T1000 (cell line): ENCODE results near the gene GCK.

Experiments
- DNase-seq: peaks from one replicate; lab custom pipeline; 2025; ENCODE audit warnings: mixed read lengths; lab: John Stamatoyannopoulos, UW

The GCK gene

DNA sequence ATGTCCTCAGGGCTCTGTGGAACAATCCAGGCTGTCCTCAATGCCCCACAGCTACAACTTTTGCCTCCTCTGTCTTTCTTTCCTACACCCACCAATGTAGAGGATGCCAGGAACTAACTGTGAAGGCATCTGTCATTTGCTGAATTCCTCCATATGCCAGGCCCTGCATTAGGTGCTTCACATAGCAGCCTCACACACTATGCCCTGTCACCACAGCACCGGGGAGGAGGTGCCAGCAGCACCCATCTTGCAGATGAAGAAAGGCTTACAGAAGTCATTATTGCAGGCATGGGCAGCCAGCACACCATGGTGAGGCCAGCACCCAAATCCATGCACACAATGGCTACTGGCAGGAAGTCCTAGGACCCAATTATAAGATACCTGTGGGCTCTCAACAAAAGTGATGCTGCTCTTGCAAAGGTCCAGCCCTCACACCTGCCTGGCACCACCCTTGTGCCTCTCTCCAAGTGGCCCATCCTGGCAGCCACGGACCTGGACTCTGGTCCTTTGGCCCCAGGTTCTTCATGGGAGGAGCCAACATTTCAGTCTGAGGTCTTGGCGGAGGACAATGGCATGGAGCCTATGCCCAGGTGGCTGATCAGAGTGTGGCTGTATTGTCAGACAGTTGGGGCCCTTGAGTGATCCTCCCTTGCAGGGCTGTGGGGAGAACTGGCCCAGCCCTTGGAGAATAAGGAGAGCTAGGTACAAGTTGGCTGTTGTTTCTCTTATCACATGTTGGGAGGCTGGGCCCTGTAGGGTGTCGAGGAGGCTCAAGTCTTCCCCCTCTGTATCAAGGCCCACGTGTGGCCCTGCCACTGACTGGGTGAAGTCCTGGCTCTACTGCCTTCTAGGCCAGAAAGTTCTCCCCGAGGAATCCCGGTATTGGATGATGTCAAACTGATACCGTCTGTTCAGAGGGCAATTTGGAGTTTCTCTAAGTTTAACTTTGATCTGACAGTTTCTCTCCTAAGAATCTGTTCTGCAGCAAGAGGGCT, 33.8 kb downstream of the GCK start:
- DNase-seq = no peak

DNA sequence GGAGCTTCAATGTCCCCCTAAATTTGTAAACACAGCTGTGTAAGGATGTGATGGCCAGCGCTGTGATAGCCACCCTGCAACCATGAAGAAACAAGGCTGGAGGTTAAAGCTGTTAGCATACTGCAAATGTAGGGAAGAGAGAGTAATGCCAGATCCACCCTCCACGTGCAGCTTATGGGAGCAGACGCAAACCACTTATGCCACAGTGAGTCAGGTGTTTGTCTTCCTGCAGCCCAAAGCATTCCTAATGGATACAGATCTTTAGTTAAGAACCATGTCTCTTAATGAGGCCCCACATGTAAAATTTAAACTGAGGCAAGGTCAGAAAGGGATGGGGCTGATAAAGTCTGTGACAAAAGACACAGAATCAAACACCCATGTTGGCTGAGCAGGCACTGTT, 34.5 kb downstream of the GCK start:
- DNase-seq = no peak

DNA sequence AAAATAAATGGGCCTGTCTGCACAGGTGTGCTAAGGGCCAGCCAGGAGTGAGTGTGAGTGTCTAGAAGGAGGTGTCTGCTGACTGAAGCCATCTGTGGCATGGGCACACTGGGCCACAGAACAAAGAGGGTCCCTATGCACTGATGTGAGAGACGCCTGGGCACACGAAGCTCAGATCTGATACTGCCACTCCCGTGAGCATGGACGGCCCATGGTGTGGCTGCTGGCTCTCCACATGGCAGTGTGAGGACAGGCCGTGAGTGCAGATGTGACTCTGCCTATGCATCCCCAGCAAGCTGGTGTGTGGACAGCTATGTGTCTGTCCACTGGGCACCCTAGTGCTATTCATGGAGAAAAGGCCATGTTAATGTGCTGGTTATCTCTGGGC, 35.3 kb downstream of the GCK start:
- no peak for DNase-seq

DNA sequence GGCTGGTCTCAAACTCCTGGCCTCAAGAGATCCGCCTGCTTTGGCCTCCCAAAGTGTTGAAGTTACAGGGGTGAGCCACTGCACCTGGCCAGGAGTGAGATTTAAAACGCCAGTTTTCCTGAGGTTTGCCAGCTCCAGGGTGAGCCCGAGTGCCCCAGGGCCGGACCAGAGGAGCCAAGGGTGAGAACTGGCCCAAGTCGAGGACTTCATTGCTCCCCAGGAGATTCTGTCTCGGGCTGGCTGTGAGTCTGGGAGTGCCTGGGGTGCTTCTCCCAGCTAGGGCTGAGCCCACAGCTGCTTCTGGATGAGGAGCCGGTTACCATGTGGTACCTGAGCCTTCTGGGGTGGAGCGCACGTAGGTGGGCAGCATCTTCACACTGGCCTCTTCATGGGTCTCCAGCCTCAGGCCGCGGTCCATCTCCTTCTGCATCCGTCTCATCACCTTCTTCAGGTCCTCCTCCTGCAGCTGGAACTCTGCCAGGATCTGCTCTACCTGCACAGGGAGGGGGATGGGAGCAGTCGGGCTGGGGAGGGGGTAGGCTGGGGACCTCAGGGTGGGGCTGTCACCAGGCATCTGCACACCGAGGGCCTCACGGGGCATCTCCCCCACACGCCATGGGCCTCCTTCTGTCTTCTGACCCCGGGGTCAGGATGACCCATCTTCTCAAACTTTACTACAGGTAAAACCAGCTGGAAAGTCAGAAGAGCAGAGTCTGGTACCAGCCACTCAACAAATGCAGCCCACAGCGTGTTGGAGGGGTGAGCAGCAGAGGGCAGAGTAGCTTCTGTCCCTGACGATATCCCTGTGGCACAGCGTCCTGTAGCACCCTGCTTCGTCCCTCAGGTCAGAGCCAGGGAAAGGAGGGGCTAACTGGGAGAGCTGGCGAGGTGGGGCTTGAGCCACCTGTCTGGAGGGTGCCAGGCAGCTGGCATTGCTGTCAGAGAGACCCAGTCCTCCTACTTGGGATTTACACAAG, 36.0 kb downstream of the GCK start:
- no peak for DNase-seq

DNA sequence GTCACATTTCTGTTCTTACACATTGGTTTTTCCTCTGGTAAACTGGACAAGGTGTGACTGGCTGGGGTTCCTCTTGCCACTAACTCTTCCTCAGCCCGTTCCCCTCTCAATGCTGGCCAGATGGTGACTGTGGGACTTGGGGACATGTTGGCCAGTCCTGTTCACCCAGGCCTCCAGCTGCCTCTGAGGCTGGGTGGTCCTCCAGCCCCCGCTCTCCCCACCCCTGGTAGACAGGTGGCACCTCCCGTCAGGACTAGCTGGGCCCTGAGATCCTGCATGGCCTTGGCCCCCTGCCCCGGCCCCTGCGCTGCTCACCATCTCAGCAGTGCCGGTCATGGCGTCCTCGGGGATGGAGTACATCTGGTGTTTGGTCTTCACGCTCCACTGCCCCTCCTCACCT, 37.3 kb downstream of the GCK start:
- no peak for DNase-seq

DNA sequence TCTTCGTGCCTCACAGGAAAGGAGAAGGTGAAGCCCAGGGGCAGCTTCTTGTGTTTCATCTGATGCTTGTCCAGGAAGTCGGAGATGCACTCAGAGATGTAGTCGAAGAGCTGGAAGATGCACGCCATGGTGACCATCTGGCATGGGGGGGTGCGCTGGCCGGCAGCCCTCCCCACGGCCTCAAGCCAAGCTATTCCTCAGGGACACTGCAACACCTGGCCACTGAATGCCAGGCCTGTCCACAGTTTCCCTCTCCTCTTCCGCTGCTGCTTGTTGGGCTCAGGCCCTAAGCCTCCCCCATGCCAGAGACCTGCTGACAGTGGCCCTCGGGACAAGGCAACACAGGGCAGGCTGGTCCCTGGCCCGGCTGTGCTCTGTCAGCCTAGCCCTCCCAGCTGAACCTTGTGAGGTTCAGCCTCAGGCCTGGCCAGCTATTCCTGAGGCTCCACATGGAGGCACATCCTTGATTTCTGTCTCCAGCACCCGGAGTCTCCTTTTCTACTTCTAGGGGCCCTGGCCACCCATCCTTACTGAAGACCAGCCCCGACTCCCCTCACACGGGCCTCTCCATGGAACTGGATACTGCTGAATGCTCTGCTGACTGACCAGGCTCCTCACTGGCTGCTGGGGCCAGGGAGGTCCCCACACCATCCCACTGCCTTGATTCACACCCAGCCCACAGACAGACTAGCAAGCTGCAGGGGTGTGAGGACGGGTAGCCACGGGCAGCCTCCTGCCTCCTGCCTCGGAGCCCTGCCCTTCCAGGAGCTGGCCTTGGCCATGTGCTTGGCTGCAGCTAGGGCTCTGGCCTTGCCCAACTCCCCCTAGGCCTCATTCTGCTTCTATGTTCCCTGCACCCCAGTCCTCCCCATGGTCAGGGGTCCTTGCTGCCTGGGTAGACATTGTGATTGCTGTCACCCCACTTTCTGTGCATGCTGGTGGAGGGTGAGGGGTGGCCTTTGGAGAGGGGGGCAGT, 38.0 kb downstream of the GCK start:
- no peak for DNase-seq

DNA sequence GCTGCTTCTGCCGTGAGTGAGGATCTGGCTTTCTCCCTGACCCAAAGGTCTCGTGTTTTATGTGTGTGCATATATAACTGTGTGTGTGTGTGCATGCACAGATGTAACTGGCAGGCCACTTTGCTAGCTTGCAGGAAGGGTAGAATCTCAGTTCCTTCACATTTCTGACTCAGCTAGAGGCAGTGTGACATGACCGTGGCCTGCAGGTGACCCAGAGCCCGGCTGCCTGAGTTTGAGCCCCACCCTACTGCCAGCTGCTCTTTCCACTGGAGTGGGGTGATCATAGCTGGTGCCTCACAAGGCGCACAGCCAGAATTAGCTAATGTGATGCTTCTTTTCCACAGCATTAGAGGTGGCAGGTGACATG, 38.8 kb downstream of the GCK start:
- no peak for DNase-seq

DNA sequence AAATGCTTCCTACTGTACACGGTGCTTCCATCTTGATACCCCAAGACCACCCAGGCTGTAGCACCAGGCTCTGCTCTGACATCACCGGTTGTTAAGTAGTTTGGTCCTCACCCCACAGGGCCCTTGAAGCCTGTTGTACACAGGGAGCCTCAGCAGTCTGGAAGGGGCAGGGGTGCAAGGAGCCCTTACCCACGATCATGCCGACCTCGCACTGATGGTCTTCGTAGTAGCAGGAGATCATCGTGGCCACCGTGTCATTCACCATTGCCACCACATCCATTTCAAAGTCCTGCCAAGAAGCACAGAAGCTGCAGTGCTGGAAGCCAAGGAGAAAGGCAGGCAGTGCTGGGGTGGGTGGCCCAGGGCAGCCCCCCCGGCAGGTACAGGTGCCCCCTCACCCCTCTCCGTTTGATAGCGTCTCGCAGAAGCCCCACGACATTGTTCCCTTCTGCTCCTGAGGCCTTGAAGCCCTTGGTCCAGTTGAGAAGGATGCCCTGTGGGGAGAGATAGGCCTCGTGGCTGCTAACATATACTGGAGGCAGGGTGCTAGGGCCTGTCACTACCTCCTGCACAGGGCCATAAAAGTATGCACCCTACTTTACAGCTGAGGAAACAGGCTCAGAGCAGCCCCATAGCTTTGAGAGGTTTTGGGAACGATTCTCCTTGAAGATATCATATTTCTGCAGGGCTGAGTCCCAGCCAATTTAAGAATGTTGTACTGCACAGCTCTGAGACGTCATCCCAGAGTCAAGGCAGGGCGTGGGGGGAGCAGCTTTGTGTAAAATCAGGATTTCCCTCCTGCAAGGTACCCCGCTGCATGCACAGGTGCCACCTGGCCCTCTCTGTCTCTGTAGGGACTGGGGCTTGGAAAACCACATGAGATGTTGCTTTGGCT, 39.4 kb downstream of the GCK start:
- no peak for DNase-seq

DNA sequence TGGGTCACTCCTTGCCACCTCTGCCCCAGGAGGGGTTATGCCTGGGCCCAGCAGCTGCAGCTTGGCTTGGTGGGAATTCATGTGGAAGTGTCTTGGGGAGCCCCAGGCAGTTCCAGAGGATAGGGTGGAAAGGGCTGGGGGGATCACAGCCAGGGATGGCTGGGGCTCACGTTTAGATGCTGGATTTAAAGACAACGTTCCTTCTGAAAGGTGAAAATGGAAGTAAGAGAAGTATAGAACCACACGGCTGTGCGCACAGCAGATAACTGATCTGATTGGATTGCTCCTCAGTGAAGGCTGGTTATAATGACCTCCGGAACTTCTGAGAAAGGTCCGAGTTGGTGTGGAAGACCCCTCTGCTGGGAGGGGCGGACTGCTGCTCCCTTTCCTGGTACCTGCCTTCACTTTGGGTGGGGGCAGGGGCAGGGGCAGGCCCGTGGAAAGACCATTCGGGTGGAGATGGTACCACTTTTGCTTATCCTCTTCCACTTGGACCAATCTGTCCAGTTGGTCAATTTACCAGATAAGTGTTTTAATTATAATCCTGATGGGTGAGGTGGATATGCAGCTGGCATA, 40.2 kb downstream of the GCK start:
- DNase-seq = no peak

DNA sequence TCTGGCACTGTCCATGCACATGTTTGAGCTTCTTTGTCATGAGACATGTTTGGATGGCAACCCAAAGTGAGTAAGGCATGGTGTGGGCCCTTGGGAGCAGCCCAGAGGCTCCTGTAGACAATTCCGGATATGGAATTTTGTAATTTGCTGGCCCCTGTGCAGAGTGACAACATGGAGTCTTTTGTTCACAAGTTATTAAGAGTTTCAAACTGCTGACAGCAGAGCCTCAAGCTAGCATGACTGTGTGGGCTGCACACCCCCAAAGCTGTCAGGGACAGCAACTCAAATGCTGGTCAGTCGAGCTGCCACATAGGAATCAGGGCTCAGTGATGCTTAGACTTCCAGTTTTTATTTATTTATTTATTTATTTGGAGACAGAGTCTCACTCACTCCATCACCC, 41.1 kb downstream of the GCK start:
- DNase-seq = no peak

DNA sequence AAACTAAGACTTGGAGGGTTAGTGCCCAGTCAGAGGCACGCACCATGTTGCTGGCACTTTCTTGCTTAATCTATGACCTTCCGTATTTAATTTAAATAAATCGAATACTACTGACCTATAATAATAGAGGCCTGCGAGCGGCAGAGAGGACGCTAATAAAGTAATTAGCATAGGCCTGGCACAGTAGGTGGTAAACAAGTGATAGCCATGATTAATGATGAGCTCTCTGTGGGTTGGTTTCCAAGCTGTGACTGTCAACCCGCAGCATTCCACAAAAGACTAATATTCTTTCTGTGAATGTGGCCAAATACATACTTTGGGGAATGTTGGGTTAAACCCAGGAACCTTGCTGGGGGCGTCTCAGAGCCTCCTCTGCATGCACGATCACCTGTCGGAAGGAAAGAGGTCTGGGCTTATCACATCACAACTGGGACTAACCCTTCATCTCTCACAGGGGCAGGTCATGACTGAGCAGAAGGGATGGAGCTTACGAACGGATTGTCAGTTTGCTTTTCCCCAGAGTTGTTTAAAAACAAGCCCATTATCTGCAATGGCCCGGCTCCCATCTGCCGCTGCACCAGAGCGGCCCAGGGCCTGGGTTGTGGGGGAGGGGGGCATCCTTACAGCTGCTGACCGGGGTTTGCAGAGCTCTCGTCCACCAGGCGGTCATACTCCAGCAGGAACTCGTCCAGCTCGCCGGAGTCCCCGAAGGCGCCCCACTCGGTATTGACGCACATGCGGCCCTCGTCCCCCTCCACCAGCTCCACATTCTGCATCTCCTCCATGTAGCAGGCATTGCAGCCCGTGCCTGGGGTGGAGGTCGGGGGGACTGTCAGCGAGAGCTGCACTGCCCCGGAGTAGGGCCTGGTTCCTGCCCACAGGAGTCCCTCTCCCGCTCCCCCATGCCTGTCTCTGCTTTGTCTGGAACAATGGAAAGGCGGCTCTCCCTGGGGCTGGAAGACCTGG, 41.9 kb downstream of the GCK start:
- no peak for DNase-seq

DNA sequence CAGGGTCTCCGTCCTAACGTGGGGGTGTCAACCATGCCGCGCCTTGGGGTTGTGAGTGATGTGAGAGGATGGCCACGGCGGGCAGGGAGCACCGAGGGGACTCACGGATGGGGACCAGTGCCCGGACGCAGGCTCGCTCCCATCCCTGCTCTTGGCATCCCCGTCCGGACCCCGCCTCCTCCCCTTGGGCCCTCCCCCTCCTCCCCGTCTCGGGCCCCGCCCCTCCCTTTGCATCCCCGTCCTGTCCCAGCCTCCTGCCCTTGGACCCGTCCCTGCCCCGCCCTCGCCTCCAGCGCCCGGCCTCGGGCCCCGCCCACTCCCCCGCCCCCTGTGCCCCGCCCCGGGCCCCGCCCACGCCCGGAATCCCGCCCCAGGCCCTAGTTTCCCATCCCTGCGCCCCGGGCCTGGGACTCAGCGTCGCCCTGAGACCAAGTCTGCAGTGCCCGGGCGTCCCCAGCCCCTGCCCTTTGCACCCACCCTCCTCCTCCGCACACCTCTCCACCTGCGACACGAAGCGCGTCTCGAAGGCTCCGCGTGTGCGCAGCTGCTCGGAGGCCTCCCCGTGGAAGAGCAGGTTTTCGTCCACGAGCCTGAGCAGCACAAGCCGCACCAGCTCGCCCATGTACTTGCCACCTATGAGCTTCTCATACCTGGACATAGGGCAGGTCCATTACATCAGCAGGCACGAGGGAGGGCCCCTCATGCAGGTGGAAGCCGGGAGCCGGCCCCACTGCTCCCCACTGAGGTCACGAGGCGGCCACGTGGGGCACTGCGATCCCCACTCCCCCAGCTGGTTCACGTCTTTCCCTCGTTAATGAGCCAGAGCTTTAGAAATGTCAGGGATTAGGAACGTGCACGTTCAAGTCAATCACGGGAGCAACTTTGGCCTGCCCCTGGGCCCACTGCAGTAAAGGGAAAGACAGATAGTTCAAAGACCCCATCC, 43.0 kb downstream of the GCK start:
- peak; percentile 17 for DNase-seq

DNA sequence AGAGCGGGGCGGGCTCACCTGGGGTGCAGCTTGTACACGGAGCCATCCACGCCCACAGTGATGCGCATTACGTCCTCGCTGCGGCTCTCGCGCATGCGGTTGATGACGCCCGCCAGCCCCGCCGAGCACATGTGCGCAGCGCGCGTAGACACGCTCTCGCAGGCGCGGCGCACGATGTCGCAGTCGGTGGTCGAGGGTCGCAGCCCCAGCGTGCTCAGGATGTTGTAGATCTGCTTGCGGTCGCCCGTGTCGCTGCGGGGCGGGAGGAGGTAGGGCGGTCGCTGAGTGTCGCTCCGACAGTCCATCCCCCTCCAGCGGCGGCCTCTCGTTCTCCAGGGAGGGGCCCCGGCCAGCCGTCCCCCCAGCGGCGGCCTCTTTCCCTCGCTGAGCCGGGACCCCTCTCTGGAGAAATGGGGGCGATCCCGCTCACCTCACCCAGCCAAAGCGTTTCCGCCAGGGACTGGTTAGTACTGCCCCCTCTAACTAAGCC, 43.7 kb downstream of the GCK start:
- DNase-seq = no peak

DNA sequence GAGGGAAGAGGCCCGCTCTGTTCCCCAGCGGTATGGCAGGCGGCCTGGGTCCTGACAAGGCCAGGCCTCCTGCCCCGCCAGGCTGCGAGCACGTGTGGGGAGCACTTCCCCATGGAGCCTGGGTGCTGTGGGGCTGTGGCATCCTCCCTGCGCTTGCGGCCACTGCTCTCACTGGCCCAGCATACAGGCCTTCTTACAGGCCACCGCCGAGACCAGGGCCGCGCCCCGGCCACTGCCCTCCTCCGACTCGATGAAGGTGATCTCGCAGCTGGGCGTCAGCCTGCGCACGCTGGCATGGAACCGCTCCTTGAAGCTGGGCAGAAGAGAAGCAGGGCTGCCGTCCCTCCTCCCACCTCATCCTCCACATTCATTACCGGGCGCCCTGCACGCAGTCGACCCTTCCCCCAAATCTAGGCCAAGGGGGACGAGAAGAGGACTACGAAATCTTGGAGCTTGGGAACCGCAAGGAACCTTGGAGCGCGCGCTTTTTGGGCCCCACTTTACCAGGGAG, 44.2 kb downstream of the GCK start:
- DNase-seq = no peak

DNA sequence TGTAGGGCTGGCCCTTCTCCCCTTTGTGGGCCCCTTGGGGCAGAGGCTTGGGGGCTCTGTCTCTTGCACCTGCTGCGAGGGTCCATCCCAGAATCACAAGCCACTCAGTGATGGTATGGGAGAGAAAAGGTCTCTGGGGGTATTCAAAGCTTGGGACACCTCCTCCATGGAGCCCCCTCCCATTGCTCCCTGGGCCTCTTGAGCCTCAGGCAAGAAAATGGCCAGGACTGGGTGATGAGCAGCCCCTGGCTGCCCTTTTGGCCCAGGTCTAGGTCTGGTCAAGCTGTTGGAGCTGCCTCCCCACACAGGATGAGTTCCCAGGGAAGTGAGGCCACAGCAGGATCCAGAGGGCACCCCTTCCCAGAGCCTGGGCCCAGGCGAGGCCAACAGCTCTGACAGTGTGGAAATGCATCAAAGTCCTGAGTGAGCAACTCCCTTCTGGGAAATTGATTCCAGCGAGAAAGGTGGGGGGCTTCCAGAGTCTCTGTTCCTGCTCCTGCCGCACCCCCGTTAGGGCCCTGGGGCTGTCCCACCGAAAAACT, 44.7 kb downstream of the GCK start:
- no peak for DNase-seq

DNA sequence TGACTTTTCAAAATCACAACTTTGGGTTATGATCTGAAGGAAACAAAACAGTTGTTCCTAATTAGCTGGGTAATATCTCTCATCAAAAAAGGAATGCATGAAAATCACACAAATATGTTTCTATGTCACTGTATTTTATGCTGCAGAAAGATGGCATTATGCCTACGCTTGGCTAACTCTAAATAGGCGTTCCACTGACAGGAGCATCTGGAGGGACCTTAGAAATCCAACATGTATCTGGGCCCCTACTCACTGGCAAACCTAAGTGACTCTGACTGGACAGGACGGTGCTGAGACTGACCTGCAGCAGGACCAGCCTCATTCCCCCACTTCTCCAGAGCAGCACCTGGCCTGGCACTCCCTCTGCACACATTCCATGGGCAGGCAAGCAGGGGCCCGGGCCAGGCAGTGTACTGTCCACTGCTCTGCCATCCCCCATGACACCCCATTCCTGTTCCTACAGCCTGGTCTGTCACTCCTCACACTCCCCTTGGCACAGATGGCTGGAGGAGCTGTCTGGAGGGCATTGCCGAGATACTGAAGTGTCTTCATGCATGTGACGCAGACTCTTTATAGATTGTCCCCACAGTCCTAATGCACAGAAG, 45.5 kb downstream of the GCK start:
- no peak for DNase-seq

DNA sequence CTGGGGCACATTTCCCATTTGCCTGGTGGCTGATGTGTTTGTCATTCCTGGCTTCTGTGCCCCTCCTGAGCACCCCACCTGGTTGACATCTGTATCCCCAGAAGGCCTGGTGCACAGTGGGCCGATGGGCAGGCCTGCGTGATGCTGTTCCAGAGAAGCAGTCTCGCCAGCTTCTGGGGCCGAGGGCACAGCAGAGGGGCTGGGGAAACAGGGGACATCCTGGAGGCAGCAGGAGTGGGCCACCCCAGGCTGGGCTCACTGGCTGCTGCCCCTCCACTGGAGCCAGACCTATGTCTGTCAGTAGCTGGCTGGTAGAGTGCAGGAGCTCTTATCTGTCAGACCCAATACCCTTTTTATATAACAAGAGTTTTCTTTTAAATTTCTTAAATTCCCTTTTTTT, 47.2 kb downstream of the GCK start:
- DNase-seq = no peak
